GM12878 (cell line): ENCODE results near the gene RCC1. TPM values are rescaled to one million over a fixed set of nuclear protein-coding genes. Genes with fewer than 3 reads are reported as not detected.

Experiments used
- ATF2 ChIP-seq: IDR thresholded peaks from 2 replicates; pipeline ENCODE4 v1.6.1; 2012; ENCODE audit warnings: low read length, inconsistent platforms
- ETV6 ChIP-seq, 2 experiments: fragments of 450-650 bp in 1 of 2; IDR thresholded peaks in 1 of 2; conservative IDR thresholded peaks in 1 of 2; 2 replicates each; pipeline ENCODE4 v1.6.1; 2014; ENCODE audit warnings: antibody characterized with exemption in 1 of 2, borderline replicate concordance in 1 of 2, low read depth in 1 of 2, mild to moderate bottlenecking in 1 of 2, moderate library complexity in 1 of 2
- IRF5 ChIP-seq: fragments of 450-650 bp; IDR thresholded peaks from 2 replicates; pipeline ENCODE4 v1.6.1; 2017; ENCODE audit warnings: borderline replicate concordance
- MAX ChIP-seq: IDR thresholded peaks from 2 replicates; pipeline ENCODE4 v1.6.1; 2012; ENCODE audit warnings: low read depth, low read length, improper control_type of control experiment
- NFIC ChIP-seq: IDR thresholded peaks from 2 replicates; pipeline ENCODE4 v1.6.1; 2012; ENCODE audit warnings: low read depth, mild to moderate bottlenecking, inconsistent platforms, low read length, moderate library complexity
- PKNOX1 ChIP-seq: fragments of 450-650 bp; IDR thresholded peaks from 2 replicates; pipeline ENCODE4 v1.6.1; 2016; ENCODE audit warnings: mild to moderate bottlenecking
- POLR2A ChIP-seq: IDR thresholded peaks from 2 replicates; pipeline ENCODE4 v1.6.1; 2011; ENCODE audit warnings: low read depth, mild to moderate bottlenecking, low read length
- POLR2AphosphoS5 ChIP-seq: IDR thresholded peaks from 2 replicates; pipeline ENCODE4 v1.6.1; 2011; ENCODE audit warnings: mild to moderate bottlenecking, low read length, inconsistent platforms
- REST ChIP-seq: IDR thresholded peaks from 2 replicates; pipeline ENCODE4 v1.6.1; 2012; ENCODE audit warnings: mild to moderate bottlenecking, low read depth, low read length
- STAT1 ChIP-seq: fragments of 450-650 bp; conservative IDR thresholded peaks from 2 replicates; pipeline ENCODE4 v1.6.1; 2014; ENCODE audit warnings: antibody characterized with exemption, mild to moderate bottlenecking
- STAT3 ChIP-seq: IDR thresholded peaks from 2 replicates; pipeline ENCODE4 v1.6.1; 2011; ENCODE audit warnings: low read depth, low read length, improper control_type of control experiment
- TBL1XR1 ChIP-seq: IDR thresholded peaks from 2 replicates; pipeline ENCODE4 v1.6.1; 2012; ENCODE audit warnings: low read depth, low read length, improper control_type of control experiment
- TCF3 ChIP-seq: IDR thresholded peaks from 2 replicates; pipeline ENCODE4 v1.6.1; 2012; ENCODE audit warnings: low read depth, mild to moderate bottlenecking, low read length, borderline replicate concordance; ENCODE audit not compliant: insufficient read depth
- USF2 ChIP-seq: IDR thresholded peaks from 2 replicates; pipeline ENCODE4 v1.6.1; 2011; ENCODE audit warnings: low read depth, low read length, improper control_type of control experiment, borderline replicate concordance
- ZBED1 ChIP-seq: IDR thresholded peaks from 2 replicates; pipeline ENCODE4 v1.6.1; 2016; ENCODE audit warnings: borderline replicate concordance
- ZNF384 ChIP-seq: IDR thresholded peaks from 2 replicates; pipeline ENCODE4 v1.6.1; 2012; ENCODE audit warnings: low read depth, mild to moderate bottlenecking, low read length, improper control_type of control experiment, borderline replicate concordance
- ZNF592 ChIP-seq: fragments of 450-650 bp; IDR thresholded peaks from 2 replicates; pipeline ENCODE4 v1.6.1; 2017; ENCODE audit warnings: mild to moderate bottlenecking, moderate library complexity
- polyA plus RNA-seq, 11 experiments: library from polyadenylated mRNA; depleted of rRNA in 4 of 11; unstranded in 6 of 11; stranded (reverse) in 5 of 11; fragments of >200 nt; fragmentation: Nextera tagmentation in 4 of 11; fragmentation: Illumina TruSeq in 1 of 11; extraction: Ambion mirVana in 4 of 11; extraction: Trizol in 1 of 11; gene quantifications; 1 replicate in 1 of 11; 2 replicates in 10 of 11; pipeline versions ENCODE4 v1.2.1 to v1.2.3, GENCODE V29; 2011 to 2016; ENCODE audit warnings: inconsistent platforms in 2 of 11, missing spikeins in 2 of 11, low read depth in 1 of 11
- total RNA-seq, 4 experiments: library from RNA; depleted of rRNA in 3 of 4; stranded (reverse); fragments of >200 nt in 3 of 4; fragmentation: Illumina TruSeq in 1 of 4; extraction: Trizol in 1 of 4; gene quantifications; 2 replicates each; pipeline versions ENCODE4 v1.2.1 to v1.2.3, GENCODE V29; 2013 to 2021

Gene RCC1
- total and polyA plus RNA-seq, 10 of the 15 experiments (the other 5 are each of a cell fraction or from before 2014, with no cell fraction given) = 8.3 to 99.4 (median 74.6) TPM

GRCh38 chr1:28508435-28508754 is 2.6 kb downstream of the RCC1 start (continued):
- TF ChIP-seq PKNOX1 = no peak
- peak; percentile 11; the same call in 1 of the 2 replicates for TF ChIP-seq ATF2
- TF ChIP-seq REST = no peak
- no peak for TF ChIP-seq ZNF384
- TF ChIP-seq POLR2AphosphoS5 = peak; percentile 59
- no peak for TF ChIP-seq IRF5
- no peak for TF ChIP-seq ZNF592
- TF ChIP-seq STAT1 = no peak
- TF ChIP-seq POLR2A = peak; percentile 48; the same call in 1 of the 2 replicates
- no peak for TF ChIP-seq TBL1XR1
- TF ChIP-seq USF2 = no peak
- no peak for TF ChIP-seq TCF3
- no peak for TF ChIP-seq MAX
- TF ChIP-seq ZBED1 = no peak
- no peak for TF ChIP-seq STAT3
- TF ChIP-seq NFIC = no peak
- TF ChIP-seq ETV6 (conservative IDR thresholded peaks at IDR 0.05 in 1 of 2, IDR thresholded peaks at IDR 0.05 in 1 of 2; ENCODE audit: borderline replicate concordance in 1 of 2, low read depth in 1 of 2) = no peak
